ENCODE measurements around the gene STX16. TPM values are rescaled to one million over a fixed set of nuclear protein-coding genes. Genes with fewer than 3 reads are reported as not detected.

Gene STX16
- total RNA-seq, 1 donor from 2014 or later, result 67.8 TPM

Other genes with a start within 250 kb of the STX16 start
- not detected for gene APCDD1L, start 135.9 kb upstream of the STX16 start, total RNA-seq
- 40.6 TPM for gene NPEPL1, start 41.5 kb downstream of the STX16 start, total RNA-seq
- gene GNAS-AS1, start 199.6 kb downstream of the STX16 start, total RNA-seq, result 0.97 TPM
- 744 TPM for gene GNAS, start 201.4 kb downstream of the STX16 start, total RNA-seq

Measured in lower lobe of right lung (tissue), 1 donor.